Stimulated activated naive CD4-positive, alpha-beta T cell treated with Interleukin-2 at 50 U/mL for 16 hours (primary cell): Measurements from ENCODE around the gene MAFG.

Source experiments
- DNase-seq: peaks from one replicate; lab custom pipeline; 2025; lab: John Stamatoyannopoulos, UW

Gene MAFG

GRCh38 chr17:81868674-81869220 is 58.8 kb downstream of the MAFG start:
- DNase-seq: no peak
